GM15510 (cell line): ENCODE measurements around the gene LMNA.

Experiments used
- POLR2A ChIP-seq: IDR thresholded peaks from 3 replicates; pipeline ENCODE4 v1.6.1; 2011; ENCODE audit warnings: borderline replicate concordance; ENCODE audit not compliant: insufficient read length; ENCODE audit errors: extremely low read depth

The LMNA gene

GRCh38 chr1:156114101-156114918, at the start of gene LMNA:
Gene LMNA (plus strand): TSS chr1:156114711. CDS start chr1:156114919, 208 bp downstream.
- TF ChIP-seq POLR2A, result peak; percentile 86

- no peak for TF ChIP-seq POLR2A
Measured at GRCh38 chr1:156065212-156065611, 49.3 kb upstream of the LMNA start.

- TF ChIP-seq POLR2A, result no peak
Measured at GRCh38 chr1:156065871-156066270, 48.6 kb upstream of the LMNA start.

DNA sequence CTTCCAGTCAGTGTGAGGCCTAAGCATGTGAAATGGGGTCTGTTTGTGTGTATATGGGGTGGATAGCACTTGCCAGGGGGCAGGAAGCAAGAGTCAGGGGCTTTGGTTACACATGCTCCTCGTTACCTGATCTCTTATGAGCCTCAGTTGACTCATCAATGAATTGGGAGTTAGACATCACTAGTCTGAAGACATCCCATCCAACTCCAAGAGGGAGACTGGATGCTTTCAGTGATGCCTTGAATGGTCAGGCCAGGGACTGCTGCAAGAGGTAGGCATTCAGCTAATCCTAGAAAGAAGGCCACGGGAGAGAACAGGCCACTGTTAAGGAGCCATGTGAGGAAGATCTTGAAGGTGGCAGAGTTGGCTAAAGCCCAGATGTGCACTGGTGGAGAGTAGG, 47.2 kb upstream of the LMNA start:
- TF ChIP-seq POLR2A, result no peak

GRCh38 chr1:156069490-156070455, 44.7 kb upstream of the LMNA start:
- no peak for TF ChIP-seq POLR2A

DNA sequence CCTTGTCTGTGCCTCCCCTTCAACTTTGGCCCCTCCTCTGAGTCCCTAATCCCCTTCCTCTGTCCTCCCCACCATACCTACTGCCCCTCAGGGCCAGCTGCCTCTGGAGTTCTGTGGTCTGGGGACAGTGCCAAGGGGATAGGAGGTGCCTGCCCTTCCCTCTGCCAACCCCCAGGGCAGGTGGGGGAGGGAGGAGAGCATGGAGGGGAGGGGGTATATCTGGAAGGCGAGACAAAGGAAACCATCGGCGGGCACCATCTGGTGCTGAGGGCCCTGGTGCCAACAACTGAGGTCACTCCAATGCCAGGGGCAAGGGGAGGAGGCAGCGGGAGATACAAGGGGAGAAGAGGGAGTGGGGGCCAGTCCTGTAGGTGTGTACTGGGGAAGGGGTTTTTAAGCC, 44.0 kb upstream of the LMNA start:
- TF ChIP-seq POLR2A, result no peak

- no peak for TF ChIP-seq POLR2A
Measured at GRCh38 chr1:156072251-156072650, 42.3 kb upstream of the LMNA start.

GRCh38 chr1:156073110-156073687, 41.3 kb upstream of the LMNA start:
- TF ChIP-seq POLR2A, result no peak

DNA sequence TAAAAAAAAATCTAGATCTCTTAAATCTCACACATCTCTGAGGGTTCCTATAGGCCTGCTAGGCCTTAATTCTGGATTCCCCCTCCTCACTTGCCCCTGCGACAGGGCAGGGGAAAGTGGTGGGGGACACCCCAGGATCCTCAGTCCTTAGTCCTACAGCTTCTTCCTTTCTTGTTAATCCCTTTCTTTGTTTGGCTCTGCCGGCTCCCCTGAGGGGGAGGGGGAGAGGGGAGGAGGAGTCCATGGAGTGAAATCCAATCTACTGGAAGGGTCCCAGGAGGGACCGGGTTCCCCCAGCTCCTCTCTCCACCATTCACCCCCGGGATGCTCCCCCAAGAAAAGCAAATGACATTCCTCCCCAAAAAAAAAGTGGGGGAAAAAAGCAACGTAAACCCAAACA, 40.8 kb upstream of the LMNA start:
- TF ChIP-seq POLR2A, result no peak

- TF ChIP-seq POLR2A, result no peak
Measured at GRCh38 chr1:156074661-156075060, 39.9 kb upstream of the LMNA start.

DNA sequence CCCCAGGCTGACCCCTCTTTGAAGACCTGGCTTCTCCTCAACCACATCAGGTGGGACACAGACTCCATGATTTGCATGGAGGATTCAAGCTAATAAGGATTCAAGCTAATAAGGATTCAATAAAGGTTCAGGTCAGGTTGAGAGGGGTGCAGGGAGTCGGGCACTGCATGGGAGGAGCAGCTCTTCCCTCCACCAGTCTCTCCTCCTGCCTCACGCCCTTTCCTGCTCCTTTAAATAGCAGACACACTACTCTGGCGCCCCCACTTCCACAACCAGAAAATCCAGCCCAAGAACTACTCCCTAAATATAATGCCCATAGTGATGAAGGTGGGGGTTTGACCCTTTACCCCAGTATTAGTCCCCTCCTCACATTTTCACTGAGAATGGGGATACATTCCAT, 39.3 kb upstream of the LMNA start:
- TF ChIP-seq POLR2A, result no peak

GRCh38 chr1:156075775-156076204, 38.7 kb upstream of the LMNA start:
- TF ChIP-seq POLR2A, result no peak

GRCh38 chr1:156076609-156077429, 37.7 kb upstream of the LMNA start:
- peak; percentile 80 for TF ChIP-seq POLR2A

- no peak for TF ChIP-seq POLR2A
Measured at GRCh38 chr1:156077430-156077760, 37.1 kb upstream of the LMNA start.
